ELF-1 (cell line): ENCODE results near the gene NPBWR2.

Source experiments
- DNase-seq: peaks from one replicate; pipeline ENCODE4 v3.0.0-alpha.2; 2016; ENCODE audit warnings: low read depth, low spot score

NPBWR2 gene

GRCh38 chr20:64073476-64074183 lies 33.7 kb downstream of the NPBWR2 start:
- DNase-seq = no peak

GRCh38 chr20:64072498-64073063 lies 34.8 kb downstream of the NPBWR2 start:
- no peak for DNase-seq

- no peak for DNase-seq
Observed at GRCh38 chr20:64071341-64072332, 35.7 kb downstream of the NPBWR2 start.

- DNase-seq = no peak
Observed at GRCh38 chr20:64070244-64070993, 36.9 kb downstream of the NPBWR2 start.

GRCh38 chr20:64069614-64070243 lies 37.6 kb downstream of the NPBWR2 start:
- peak; percentile 85 for DNase-seq

- DNase-seq = no peak
Observed at GRCh38 chr20:64069209-64069613, 38.2 kb downstream of the NPBWR2 start.

- DNase-seq = no peak
Observed at GRCh38 chr20:64068386-64069208, 38.8 kb downstream of the NPBWR2 start.

GRCh38 chr20:64067733-64068307 lies 39.5 kb downstream of the NPBWR2 start:
- no peak for DNase-seq

- DNase-seq = no peak
Observed at GRCh38 chr20:64067005-64067632, 40.2 kb downstream of the NPBWR2 start.

GRCh38 chr20:64065974-64066343 lies 41.4 kb downstream of the NPBWR2 start:
- DNase-seq = no peak

- DNase-seq = no peak
Observed at GRCh38 chr20:64065062-64065973, 42.0 kb downstream of the NPBWR2 start.

GRCh38 chr20:64064145-64064698 lies 43.1 kb downstream of the NPBWR2 start:
- DNase-seq = no peak

GRCh38 chr20:64063389-64064144 lies 43.8 kb downstream of the NPBWR2 start:
- DNase-seq = no peak

GRCh38 chr20:64062596-64063388 lies 44.6 kb downstream of the NPBWR2 start, which contains the start of gene TCEA2:
TSS of gene TCEA2 (plus strand) at chr20:64063198. CDS start at chr20:64063313, 115 bp downstream.
- DNase-seq = peak; percentile 93

- no peak for DNase-seq
Observed at GRCh38 chr20:64062276-64062595, 45.1 kb downstream of the NPBWR2 start.

GRCh38 chr20:64058536-64058935 lies 48.8 kb downstream of the NPBWR2 start:
- no peak for DNase-seq
